ENCODE measurements around the gene KRT71. TPM values are rescaled to one million over a fixed set of nuclear protein-coding genes. Genes with fewer than 3 reads are reported as not detected.

The KRT71 gene
- total RNA-seq, 1 experiment from 2014 or later, result not detected

DNA sequence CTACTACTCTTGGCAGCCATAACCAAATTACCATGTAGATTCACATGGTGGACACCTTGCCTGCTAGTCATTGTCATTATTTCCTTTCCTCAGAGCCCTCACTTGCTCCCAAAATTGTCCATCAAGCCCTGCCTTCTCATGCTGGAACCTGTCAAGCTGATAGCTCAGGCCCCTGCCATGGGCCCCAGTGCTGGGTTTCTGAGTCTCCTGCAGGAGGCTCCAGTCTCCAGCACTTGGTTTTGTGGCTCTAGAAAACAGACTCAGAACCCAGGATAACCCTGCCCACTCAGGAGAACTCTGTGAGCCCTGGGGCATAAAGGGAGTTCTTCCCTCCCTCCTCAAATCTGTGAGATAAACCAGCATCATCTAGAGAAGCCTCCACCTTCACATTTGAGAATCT is 10.8 kb downstream of the KRT71 start:
- CTCF ChIA-PET, result no interaction called here
- TF ChIP-seq, protein P1, sequence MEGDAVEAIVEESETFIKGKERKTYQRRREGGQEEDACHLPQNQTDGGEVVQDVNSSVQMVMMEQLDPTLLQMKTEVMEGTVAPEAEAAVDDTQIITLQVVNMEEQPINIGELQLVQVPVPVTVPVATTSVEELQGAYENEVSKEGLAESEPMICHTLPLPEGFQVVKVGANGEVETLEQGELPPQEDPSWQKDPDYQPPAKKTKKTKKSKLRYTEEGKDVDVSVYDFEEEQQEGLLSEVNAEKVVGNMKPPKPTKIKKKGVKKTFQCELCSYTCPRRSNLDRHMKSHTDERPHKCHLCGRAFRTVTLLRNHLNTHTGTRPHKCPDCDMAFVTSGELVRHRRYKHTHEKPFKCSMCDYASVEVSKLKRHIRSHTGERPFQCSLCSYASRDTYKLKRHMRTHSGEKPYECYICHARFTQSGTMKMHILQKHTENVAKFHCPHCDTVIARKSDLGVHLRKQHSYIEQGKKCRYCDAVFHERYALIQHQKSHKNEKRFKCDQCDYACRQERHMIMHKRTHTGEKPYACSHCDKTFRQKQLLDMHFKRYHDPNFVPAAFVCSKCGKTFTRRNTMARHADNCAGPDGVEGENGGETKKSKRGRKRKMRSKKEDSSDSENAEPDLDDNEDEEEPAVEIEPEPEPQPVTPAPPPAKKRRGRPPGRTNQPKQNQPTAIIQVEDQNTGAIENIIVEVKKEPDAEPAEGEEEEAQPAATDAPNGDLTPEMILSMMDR (IDR thresholded peaks at IDR 0.05), result no peak
- TF ChIP-seq, protein P2, sequence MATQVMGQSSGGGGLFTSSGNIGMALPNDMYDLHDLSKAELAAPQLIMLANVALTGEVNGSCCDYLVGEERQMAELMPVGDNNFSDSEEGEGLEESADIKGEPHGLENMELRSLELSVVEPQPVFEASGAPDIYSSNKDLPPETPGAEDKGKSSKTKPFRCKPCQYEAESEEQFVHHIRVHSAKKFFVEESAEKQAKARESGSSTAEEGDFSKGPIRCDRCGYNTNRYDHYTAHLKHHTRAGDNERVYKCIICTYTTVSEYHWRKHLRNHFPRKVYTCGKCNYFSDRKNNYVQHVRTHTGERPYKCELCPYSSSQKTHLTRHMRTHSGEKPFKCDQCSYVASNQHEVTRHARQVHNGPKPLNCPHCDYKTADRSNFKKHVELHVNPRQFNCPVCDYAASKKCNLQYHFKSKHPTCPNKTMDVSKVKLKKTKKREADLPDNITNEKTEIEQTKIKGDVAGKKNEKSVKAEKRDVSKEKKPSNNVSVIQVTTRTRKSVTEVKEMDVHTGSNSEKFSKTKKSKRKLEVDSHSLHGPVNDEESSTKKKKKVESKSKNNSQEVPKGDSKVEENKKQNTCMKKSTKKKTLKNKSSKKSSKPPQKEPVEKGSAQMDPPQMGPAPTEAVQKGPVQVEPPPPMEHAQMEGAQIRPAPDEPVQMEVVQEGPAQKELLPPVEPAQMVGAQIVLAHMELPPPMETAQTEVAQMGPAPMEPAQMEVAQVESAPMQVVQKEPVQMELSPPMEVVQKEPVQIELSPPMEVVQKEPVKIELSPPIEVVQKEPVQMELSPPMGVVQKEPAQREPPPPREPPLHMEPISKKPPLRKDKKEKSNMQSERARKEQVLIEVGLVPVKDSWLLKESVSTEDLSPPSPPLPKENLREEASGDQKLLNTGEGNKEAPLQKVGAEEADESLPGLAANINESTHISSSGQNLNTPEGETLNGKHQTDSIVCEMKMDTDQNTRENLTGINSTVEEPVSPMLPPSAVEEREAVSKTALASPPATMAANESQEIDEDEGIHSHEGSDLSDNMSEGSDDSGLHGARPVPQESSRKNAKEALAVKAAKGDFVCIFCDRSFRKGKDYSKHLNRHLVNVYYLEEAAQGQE (IDR thresholded peaks at IDR 0.05; ENCODE audit: insufficient read depth in 1 of 2, low read depth in 2 of 2, low read length in 1 of 2), result no peak
- no peak for TF ChIP-seq POLR2AphosphoS5 (IDR thresholded peaks at IDR 0.05; ENCODE audit: low read depth, low read length)
- TF ChIP-seq SIN3A (IDR thresholded peaks at IDR 0.05; ENCODE audit: borderline replicate concordance, insufficient read depth, low read depth, low read length), result no peak
- TF ChIP-seq TCF7L2 (IDR thresholded peaks at IDR 0.05; ENCODE audit: low read depth, low read length), result no peak
- Histone ChIP-seq H3K4me3 (ENCODE audit: low read depth in 2 of 2, low read length in 2 of 2) (no peak overlapping the region), H3K27me3 (ENCODE audit: control insufficient read depth, insufficient read depth, low read length) (no peaks in the 10 kb centered on the region), H3K9me3 (ENCODE audit: control insufficient read depth, insufficient read depth, low read depth, low read length) (no peaks in the 10 kb centered on the region), H3K27ac (ENCODE audit: low read length) (no peak overlapping the region), H3K36me3 (ENCODE audit: control insufficient read depth, insufficient read depth, low read length) (no peaks in the 10 kb centered on the region), H3K4me1 (ENCODE audit: control insufficient read depth, insufficient read depth, low read length) (peaks cover 10% of the 10 kb centered on the region)
- intact Hi-C loops (cut with micrococcal nuclease; ENCODE audit: unreplicated experiment) (no loop called here), in situ Hi-C loops (cut with HindIII; ENCODE audit: low pct_unique_long_range_greater_than_20kb, low sequenced_read_pairs) (no loop called here)
- BruUV-seq (replicated peaks), result no TSS peak
- POLR2A ChIA-PET, result no interaction called here
- DNase-seq (ENCODE audit: low read depth, low spot score) (no peak), ATAC-seq (no peak)

DNA sequence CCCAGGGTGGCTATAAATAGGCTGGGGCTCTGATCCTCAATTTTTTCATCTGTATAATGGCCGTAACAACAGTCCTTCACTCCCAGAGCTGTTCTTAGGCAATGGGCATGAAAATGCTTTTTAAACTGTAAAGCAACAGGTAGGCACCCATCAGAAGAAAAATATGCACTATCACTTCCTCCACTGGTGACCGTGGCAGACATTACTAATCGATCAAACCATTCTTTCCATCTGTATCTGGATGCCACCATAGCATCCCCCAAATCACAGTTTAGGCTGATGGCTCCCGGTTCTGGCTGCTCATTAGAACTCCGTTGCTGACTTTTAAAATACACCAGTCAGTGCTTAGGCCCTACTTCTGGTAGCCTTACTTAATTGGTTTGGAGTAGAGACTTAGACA is 11.2 kb downstream of the KRT71 start:
- CTCF ChIA-PET, result no interaction called here
- H3K9me3 ChIP-seq (ENCODE audit: control insufficient read depth, insufficient read depth, low read depth, low read length), result no peaks in the 10 kb centered on the region
- TF ChIP-seq, protein P1 (IDR thresholded peaks at IDR 0.05), result no peak
- TF ChIP-seq POLR2AphosphoS5 (IDR thresholded peaks at IDR 0.05; ENCODE audit: low read depth, low read length) (no peak), TCF7L2 (IDR thresholded peaks at IDR 0.05; ENCODE audit: low read depth, low read length) (no peak), SIN3A (IDR thresholded peaks at IDR 0.05; ENCODE audit: borderline replicate concordance, insufficient read depth, low read depth, low read length) (no peak)
- TF ChIP-seq, protein P2 (IDR thresholded peaks at IDR 0.05; ENCODE audit: insufficient read depth in 1 of 2, low read depth in 2 of 2, low read length in 1 of 2), result no peak
- in situ Hi-C loops (cut with HindIII; ENCODE audit: low pct_unique_long_range_greater_than_20kb, low sequenced_read_pairs), result no loop called here
- DNase-seq (ENCODE audit: low read depth, low spot score), result no peak
- no peaks in the 10 kb centered on the region for H3K27me3 ChIP-seq (ENCODE audit: control insufficient read depth, insufficient read depth, low read length)
- no peak for ATAC-seq
- intact Hi-C loops (cut with micrococcal nuclease; ENCODE audit: unreplicated experiment), result no loop called here
- H3K36me3 ChIP-seq (ENCODE audit: control insufficient read depth, insufficient read depth, low read length), result no peaks in the 10 kb centered on the region
- POLR2A ChIA-PET, result no interaction called here
- no peak overlapping the region for H3K27ac ChIP-seq (ENCODE audit: low read length)
- no peak overlapping the region for H3K4me3 ChIP-seq (ENCODE audit: low read depth in 2 of 2, low read length in 2 of 2)
- peaks cover 10% of the 10 kb centered on the region for H3K4me1 ChIP-seq (ENCODE audit: control insufficient read depth, insufficient read depth, low read length)
- no TSS peak for BruUV-seq (replicated peaks)

Measured in Panc1 (cell line).